Breast epithelium (tissue), 4 donors: ENCODE results near the gene JPH3. TPM values are rescaled to one million over a fixed set of nuclear protein-coding genes. Genes with fewer than 3 reads are reported as not detected.

Experiments used
- DNase-seq, 2 donors: peaks; one replicate each; pipeline ENCODE4 v3.0.0-alpha.2; 2019; ENCODE audit warnings: low spot score in 2 of 2
- H3K27ac ChIP-seq, 2 donors: fragments of 200-600 bp; sonication (generic) in 1 of 2; one replicate each; pipeline ENCODE4 v1.5.1; 2016 to 2019; ENCODE audit warnings: mild to moderate bottlenecking in 1 of 2
- H3K27me3 ChIP-seq, 2 donors: fragments of 200-600 bp; sonication (generic) in 1 of 2; one replicate each; pipeline versions ENCODE4 v1.5.1 to v1.6.0; 2017 to 2019; ENCODE audit warnings: control low read depth in 1 of 2, mild to moderate bottlenecking in 1 of 2
- H3K36me3 ChIP-seq: fragments of 200-600 bp; one replicate; pipeline ENCODE4 v1.5.1; 2019
- H3K4me1 ChIP-seq, 2 donors: fragments of 200-600 bp; sonication (generic); one replicate each; pipeline ENCODE4 v1.5.1; 2016 to 2019; ENCODE audit warnings: control low read depth in 1 of 2
- H3K4me3 ChIP-seq, 3 donors: fragments of 200-600 bp; sonication (generic); 1 replicate in 2 of 3; 2 replicates in 1 of 3; pipeline ENCODE4 v1.5.1; 2016 to 2019; ENCODE audit warnings: mild to moderate bottlenecking in 3 of 3, moderate library complexity in 2 of 3
- H3K9me3 ChIP-seq, 2 donors: fragments of 200-600 bp; sonication (generic) in 1 of 2; one replicate each; pipeline ENCODE4 v1.5.1; 2016 to 2019; ENCODE audit warnings: control low read depth in 1 of 2
- POLR2A ChIP-seq: fragments of 450-650 bp; IDR thresholded peaks from one replicate; pipeline ENCODE4 v1.6.1; 2016; ENCODE audit warnings: antibody characterized with exemption, mild to moderate bottlenecking, moderate library complexity
- POLR2AphosphoS5 ChIP-seq, 3 donors: sonication (generic); formaldehyde crosslinking; IDR thresholded peaks; one replicate each; pipeline ENCODE4 v1.6.1; 2017; ENCODE audit warnings: antibody characterized with exemption in 3 of 3
- intact Hi-C: fragments of 100-400 bp; cut with DNase I; formaldehyde crosslinking; loops from one replicate; pipeline ENCODE4 v1.15.1; 2023; ENCODE audit warnings: low total_unique reads
- total RNA-seq, 3 donors: library from RNA; depleted of rRNA; stranded (reverse); fragments of >200 nt; gene quantifications; one replicate each; pipeline ENCODE4 v1.1.0, GENCODE V29; 2016
- TF ChIP-seq, protein P1 (sequence below), 3 donors: fragments of 450-650 bp; IDR thresholded peaks; one replicate each; pipeline ENCODE4 v1.5.1; 2016 to 2017; ENCODE audit warnings: antibody characterized with exemption in 3 of 3, mild to moderate bottlenecking in 3 of 3, moderate library complexity in 3 of 3

The JPH3 gene
- total RNA-seq, 3 donors from 2014 or later, result 0.33 TPM; not detected in 2

DNA sequence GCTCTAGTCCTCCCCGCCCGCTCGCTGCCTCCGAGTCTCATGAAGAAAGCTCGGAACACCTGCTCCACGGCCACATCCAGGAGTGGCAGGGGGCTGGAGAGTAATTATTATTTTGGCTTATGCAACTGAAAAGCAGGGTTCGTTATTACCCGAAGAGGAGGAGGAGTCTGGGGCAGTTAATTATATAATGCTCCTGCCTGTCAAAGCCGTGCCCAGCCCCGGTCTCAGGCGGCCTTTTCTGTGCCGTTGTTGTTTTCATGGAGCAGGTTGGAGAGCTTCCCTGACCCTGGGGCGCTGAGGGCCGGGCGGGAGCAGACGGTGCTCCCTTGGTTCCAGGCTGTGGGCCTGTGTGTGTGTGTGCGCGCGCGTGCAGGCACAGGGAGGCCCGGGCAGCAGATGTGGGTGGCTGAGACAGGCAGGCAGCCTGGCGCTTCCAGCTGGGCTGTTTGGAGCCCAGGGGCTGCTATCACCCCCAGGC lies 2.4 kb downstream of the JPH3 start:
- intact Hi-C loops, result no loop called here
- DNase-seq, result no peak
- no peak overlapping the region for H3K27ac ChIP-seq
- no peak overlapping the region for H3K4me3 ChIP-seq
- no peaks in the 10 kb centered on the region for H3K9me3 ChIP-seq
- TF ChIP-seq, protein P1, sequence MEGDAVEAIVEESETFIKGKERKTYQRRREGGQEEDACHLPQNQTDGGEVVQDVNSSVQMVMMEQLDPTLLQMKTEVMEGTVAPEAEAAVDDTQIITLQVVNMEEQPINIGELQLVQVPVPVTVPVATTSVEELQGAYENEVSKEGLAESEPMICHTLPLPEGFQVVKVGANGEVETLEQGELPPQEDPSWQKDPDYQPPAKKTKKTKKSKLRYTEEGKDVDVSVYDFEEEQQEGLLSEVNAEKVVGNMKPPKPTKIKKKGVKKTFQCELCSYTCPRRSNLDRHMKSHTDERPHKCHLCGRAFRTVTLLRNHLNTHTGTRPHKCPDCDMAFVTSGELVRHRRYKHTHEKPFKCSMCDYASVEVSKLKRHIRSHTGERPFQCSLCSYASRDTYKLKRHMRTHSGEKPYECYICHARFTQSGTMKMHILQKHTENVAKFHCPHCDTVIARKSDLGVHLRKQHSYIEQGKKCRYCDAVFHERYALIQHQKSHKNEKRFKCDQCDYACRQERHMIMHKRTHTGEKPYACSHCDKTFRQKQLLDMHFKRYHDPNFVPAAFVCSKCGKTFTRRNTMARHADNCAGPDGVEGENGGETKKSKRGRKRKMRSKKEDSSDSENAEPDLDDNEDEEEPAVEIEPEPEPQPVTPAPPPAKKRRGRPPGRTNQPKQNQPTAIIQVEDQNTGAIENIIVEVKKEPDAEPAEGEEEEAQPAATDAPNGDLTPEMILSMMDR (IDR thresholded peaks at IDR 0.05), result no peak
- TF ChIP-seq POLR2AphosphoS5 (IDR thresholded peaks at IDR 0.05) (no peak), POLR2A (no peak)
- H3K27me3 ChIP-seq, result peaks cover 2 to 92% of the 10 kb centered on the region in 2 donors
- no peaks in the 10 kb centered on the region for H3K36me3 ChIP-seq
- peaks cover 0 to 4% of the 10 kb centered on the region in 2 donors for H3K4me1 ChIP-seq

DNA sequence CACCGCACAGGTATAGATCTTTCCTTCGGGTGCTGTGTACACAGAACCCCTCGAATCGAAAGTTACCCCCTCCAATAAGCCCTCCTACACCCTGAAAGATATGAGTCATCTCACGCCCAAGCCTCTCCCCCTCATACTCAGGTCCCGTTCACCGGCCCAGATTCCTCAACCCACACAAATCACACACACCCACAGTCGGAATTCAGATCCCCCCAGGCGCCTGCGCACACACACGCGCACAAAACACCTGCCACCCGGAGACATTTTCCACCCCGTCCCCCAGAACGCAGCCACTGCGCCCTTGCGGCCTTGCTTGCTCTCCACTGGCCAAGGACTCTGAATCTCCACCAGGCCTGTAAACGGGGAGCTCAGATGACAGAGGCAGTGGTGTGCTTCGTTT lies 4.9 kb downstream of the JPH3 start:
- no peaks in the 10 kb centered on the region for H3K9me3 ChIP-seq
- intact Hi-C loops, result no loop called here
- TF ChIP-seq POLR2A, result no peak
- no peak for TF ChIP-seq POLR2AphosphoS5 (IDR thresholded peaks at IDR 0.05)
- TF ChIP-seq, protein P1 (IDR thresholded peaks at IDR 0.05), result no peak
- H3K27me3 ChIP-seq, result peaks cover 2 to 78% of the 10 kb centered on the region in 2 donors
- H3K4me1 ChIP-seq, result peaks cover 0 to 4% of the 10 kb centered on the region in 2 donors
- no peak overlapping the region for H3K4me3 ChIP-seq
- no peaks in the 10 kb centered on the region for H3K36me3 ChIP-seq
- no peak for DNase-seq
- H3K27ac ChIP-seq, result no peak overlapping the region

DNA sequence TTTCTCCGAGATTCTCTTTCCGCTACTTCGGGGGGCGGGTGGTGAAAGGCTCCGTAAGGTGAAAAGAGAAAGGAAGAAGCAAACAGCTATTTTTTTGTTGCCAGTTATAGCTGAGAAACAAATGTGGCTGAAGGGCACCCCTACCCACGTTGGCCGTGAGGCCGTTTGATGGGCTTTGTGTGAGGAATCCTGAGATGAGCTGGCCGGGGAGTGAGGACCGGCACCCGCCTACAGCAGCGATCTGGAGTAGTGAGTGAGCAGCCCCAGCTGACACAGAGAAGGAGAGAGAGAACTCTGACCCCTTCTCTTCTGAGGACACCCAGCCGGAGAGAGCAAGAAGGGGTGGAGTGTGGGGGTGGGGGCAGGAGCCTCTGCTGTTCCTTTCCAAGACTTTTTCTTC lies 5.6 kb downstream of the JPH3 start:
- intact Hi-C loops, result no loop called here
- Histone ChIP-seq H3K36me3 (no peaks in the 10 kb centered on the region), H3K27me3 (peaks cover 2 to 75% of the 10 kb centered on the region in 2 donors), H3K4me1 (peaks cover 0 to 3% of the 10 kb centered on the region in 2 donors), H3K4me3 (no peak overlapping the region), H3K9me3 (no peaks in the 10 kb centered on the region), H3K27ac (no peak overlapping the region)
- no peak for DNase-seq
- no peak for TF ChIP-seq POLR2AphosphoS5 (IDR thresholded peaks at IDR 0.05)

DNA sequence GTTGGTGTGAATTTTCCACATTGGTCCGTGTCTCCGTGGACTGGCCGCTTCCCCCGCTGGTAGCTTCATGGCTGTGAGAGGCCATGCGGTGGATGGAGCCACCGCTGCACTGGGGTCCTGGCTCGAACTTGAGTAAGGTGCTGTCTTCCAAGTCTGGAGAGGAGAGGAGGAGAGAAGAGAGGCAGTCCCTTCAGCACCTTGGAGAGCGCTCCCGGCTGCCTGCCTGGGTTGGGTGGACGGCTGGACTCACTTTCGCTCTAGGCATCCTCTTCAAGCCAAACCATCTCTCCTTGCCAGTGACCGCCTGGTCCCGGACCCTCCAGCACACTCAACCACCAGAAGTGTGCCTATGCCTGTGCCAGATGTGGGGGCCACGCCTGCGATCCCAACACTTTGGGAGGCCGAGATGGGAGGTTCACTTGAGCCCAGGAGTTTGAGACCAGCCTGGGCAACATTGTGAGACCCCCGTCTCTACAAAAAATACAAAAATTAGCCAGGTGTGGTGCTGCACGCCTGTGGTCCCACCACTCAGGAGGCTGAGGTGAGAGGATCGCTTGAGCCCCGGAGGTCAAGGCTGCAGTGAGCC lies 6.2 kb downstream of the JPH3 start:
- intact Hi-C loops, result no loop called here
- peak in 1 of 2 donors; percentile 61 for DNase-seq
- Histone ChIP-seq H3K4me3 (no peak overlapping the region), H3K27me3 (peaks cover 2 to 69% of the 10 kb centered on the region in 2 donors), H3K27ac (no peak overlapping the region), H3K36me3 (no peaks in the 10 kb centered on the region), H3K4me1 (no peaks in the 10 kb centered on the region), H3K9me3 (no peaks in the 10 kb centered on the region)
- TF ChIP-seq, protein P1 (IDR thresholded peaks at IDR 0.05), result no peak
- TF ChIP-seq POLR2A (no peak), POLR2AphosphoS5 (IDR thresholded peaks at IDR 0.05) (no peak)

DNA sequence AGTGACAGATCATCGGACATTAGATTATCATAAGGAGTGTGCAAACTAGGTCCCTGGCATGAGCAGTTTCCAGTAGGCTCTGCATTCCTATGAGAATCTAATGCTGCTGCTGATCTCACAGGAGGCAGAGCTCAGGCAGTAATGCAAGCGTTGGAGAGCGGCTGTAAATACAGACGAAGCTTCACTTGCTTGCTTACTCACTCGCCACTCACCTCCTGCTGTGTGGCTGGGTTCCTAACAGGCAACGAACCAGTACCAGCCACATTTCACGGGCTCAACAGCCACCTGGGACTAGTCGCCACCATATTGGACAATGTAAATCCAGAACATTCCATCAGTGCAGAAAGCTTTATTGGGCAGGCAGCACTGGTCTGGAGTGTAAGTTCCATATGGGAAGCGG lies 7.7 kb downstream of the JPH3 start:
- Histone ChIP-seq H3K27ac (no peak overlapping the region), H3K4me1 (no peaks in the 10 kb centered on the region), H3K27me3 (peaks cover 2 to 54% of the 10 kb centered on the region in 2 donors), H3K9me3 (no peaks in the 10 kb centered on the region), H3K36me3 (no peaks in the 10 kb centered on the region), H3K4me3 (no peak overlapping the region)
- TF ChIP-seq POLR2A (no peak), POLR2AphosphoS5 (IDR thresholded peaks at IDR 0.05) (no peak)
- intact Hi-C loops, result no loop called here
- no peak for DNase-seq

DNA sequence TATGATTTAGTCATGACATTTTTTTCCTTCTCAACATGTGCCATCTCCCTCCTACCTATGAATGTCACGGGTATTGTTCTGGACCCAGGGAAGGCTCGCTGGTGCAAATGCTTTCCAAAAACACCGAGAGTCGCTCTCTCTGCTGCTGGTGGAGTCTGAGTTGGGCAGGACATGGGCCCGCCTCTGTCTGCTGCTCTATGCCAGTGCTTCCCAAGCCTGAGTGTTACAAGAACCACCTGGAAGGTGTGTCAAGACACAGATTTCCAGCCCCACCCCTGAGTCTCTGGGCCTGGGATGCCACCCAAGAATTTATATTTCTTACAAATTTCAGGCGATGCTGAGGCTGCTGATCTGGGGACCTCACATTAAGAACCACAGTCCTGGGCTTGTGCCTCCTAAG lies 9.1 kb downstream of the JPH3 start:
- no peaks in the 10 kb centered on the region for H3K9me3 ChIP-seq
- H3K27ac ChIP-seq, result no peak overlapping the region
- H3K27me3 ChIP-seq, result peaks cover 0 to 48% of the 10 kb centered on the region in 2 donors
- no peak for TF ChIP-seq POLR2AphosphoS5 (IDR thresholded peaks at IDR 0.05)
- TF ChIP-seq, protein P1 (IDR thresholded peaks at IDR 0.05), result no peak
- TF ChIP-seq POLR2A, result no peak
- H3K4me1 ChIP-seq, result no peaks in the 10 kb centered on the region
- no peaks in the 10 kb centered on the region for H3K36me3 ChIP-seq
- intact Hi-C loops, result no loop called here
- H3K4me3 ChIP-seq, result no peak overlapping the region
- no peak for DNase-seq
